Measurements from ENCODE around the gene RIOK1.
"Not testable (repeated sequence)": the region's sequence is repeated elsewhere in the genome, so short reads cannot be mapped to it uniquely, and the experiment has no call there.

The RIOK1 gene

GRCh38 chr6:7441048-7441775, 51.6 kb downstream of the RIOK1 start:
- no peak for DNase-seq (ENCODE audit: low read depth in 2 of 2)

- DNase-seq (ENCODE audit: low read depth in 2 of 2) = no peak
Observed at GRCh38 chr6:7442467-7442866, 52.9 kb downstream of the RIOK1 start.

DNA sequence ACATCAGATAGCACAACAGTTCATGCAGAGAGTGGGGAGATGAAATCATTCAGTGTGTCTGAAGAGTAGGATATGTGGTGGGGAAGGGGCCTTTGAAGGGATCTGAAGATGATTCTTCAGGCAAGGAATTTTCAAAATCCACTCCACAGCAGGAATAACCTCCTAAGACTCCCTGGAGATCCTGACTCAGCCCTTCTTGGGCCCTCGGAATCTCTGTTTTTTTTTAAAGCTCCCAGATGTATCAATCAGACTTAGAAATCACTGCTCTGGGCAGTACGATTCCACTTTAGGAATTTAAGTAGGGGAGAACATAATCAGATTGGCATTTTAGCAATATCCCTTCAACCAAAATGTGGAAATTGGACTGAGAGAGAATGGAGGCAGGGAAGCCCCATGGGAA, 55.5 kb downstream of the RIOK1 start:
- no peak for DNase-seq (ENCODE audit: low read depth in 2 of 2)

DNA sequence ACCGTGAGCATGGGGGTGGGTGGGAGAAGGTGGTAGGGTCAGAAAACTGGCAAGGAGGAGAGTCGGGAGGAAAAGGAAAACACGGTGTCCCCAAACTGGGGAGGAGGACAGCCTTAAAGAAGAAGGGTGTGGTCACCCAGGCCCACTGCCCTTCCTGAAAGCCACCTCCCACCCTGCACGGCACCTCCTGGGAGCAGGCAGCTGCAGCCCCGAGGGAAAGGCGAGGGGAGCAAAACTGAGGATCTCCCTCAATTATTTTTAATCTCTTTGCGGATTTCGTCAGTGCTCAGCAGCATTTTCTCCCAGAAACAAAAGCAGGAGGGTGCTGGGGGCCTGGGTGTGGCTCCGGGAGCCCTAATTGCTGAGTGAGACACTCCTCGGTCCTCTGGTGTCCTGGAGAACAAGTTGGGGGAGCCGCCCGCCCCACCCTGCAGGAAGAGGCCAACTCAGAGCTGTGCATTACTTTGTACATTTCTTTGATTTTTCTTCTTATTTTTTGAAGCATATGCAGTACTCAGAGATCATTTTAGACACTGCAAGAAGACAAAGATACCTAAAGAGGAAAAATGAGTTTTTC, 56.4 kb downstream of the RIOK1 start:
- no peak for DNase-seq (ENCODE audit: low read depth in 2 of 2)

GRCh38 chr6:7446619-7447325, 57.2 kb downstream of the RIOK1 start:
- DNase-seq (ENCODE audit: low read depth in 2 of 2) = no peak

DNA sequence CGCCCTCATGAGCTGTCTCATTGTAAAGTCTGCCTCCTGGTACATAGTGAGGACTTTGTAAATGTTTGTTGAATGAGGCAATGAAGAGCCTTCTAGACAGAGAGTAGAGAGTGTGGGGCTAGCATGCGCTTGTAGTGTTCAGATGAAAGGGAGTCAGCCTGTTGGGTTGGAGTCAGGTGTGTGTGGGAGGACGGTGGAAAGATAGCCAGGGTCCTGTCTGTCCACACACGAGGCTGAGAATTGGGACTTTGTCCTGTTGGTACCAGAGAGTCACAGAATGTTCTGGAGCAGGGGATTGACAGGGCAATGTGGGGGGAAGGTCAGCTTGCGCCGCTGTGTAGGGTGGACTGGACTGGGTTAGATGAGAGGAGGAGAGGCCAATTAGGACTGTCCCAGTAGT, 58.6 kb downstream of the RIOK1 start:
- no peak for DNase-seq (ENCODE audit: low read depth in 2 of 2)

DNA sequence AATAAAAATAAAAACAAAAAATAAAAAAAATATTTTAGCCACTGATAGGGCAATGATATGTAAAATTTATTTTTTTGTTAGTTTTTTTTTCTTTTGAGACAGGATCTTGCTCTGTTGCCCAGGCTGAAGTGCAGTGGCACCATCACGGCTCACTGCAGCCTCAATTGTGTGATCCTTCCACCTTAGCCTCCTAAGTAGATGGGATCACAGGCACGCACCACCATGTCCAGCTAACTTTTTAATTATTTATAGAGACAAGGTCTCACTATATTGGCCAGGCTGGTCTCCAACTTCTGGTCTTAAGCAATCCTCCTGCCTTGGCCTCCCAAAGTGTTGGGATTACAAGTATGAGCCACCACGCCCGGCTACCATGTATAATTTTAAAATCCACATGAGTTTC, 59.4 kb downstream of the RIOK1 start:
- no peak for DNase-seq (ENCODE audit: low read depth in 2 of 2)

- no peak for DNase-seq (ENCODE audit: low read depth in 2 of 2)
Observed at GRCh38 chr6:7451326-7451725, 61.7 kb downstream of the RIOK1 start.

DNA sequence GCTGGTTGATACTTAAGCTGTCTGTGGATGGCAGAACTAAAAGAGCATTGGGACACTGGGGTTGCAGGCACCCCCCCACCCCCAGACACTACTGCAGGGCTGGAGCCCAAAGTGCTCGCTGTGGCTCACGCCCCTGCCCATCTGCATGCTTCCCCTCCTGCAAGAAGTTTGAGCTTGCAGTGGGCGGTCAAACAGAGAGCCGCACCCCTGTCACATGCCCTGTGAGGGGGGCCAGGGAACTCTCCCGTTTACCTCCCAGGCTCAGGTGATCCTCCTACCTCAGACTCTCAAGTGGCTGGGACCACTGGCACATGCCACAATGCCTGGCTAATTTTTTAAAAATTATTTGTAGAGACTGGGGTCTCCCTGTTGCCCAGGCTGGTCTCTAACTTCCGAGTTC, 63.3 kb downstream of the RIOK1 start:
- no peak for DNase-seq (ENCODE audit: low read depth in 2 of 2)

- no peak for DNase-seq (ENCODE audit: low read depth in 2 of 2)
Observed at GRCh38 chr6:7454696-7455358, 65.2 kb downstream of the RIOK1 start.

GRCh38 chr6:7456302-7456701, 66.7 kb downstream of the RIOK1 start:
- not testable (repeated sequence) for DNase-seq (ENCODE audit: low read depth in 2 of 2)

- no peak for DNase-seq (ENCODE audit: low read depth in 2 of 2)
Observed at GRCh38 chr6:7461416-7461815, 71.8 kb downstream of the RIOK1 start.

DNA sequence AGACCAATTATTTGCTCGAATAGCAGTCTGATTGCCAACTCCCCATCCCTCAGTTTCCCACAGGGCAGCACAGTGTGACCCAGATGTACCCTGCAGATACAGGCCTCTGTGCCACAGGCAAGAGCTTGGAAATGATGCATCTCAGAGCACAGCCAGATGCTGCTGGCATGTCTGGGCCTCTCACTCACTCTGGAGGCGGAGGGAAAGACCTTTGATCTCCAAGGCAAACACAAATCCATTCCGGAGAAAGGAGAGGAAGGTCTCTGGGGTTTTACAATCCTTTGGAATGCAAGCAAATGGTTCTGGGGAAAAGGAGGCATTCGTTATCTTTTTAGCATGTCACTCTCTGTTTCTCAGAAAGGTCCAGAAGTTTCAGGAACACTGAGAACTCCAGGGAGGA, 74.2 kb downstream of the RIOK1 start:
- no peak for DNase-seq (ENCODE audit: low read depth in 2 of 2)

DNA sequence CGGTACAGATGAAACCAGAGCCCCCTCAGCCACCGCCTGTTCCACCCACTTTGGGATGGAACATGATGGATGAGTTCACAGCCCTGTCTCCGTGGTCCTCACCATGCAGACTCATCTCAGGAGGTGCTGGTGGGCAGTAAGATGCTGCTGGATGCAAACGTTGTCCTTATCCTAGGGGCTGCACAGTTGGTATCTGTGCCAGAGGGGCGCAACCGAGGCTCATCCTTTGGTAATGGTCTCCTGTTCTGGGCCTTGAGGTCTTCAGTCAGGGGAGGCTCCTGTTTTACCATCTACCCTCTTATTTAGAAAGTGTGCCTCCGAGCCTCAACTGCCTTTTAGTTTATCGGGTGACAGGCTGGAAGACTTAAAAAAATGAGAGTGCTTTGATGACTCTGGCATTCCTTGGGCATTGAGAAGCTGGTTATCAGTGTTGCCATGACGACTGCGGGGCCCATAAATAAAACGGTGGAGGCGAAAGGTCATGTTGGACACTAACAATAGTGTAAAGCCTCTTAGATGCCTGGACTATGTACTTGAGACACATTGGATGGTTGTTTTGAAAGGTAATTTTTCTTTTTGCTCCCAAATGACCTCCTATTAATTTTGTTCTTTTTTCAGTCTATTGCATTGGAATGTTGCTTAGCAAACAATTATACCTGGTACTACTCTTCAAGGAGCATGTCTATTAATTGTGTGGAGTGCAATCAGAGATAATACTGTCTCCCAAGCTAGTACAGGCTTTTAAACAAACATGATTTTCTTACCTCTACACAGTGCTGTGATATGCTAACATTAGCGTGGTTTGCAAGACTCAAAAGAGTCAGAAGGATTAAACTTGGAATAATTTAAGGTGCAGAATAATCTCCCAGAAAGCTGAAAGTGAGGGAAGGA, 77.6 kb downstream of the RIOK1 start:
- no peak for DNase-seq (ENCODE audit: low read depth in 2 of 2)
